ENCODE data around the gene EIF5A. TPM values are rescaled to one million over a fixed set of nuclear protein-coding genes. Genes with fewer than 3 reads are reported as not detected.

The EIF5A gene
- total and polyA plus RNA-seq, 2 donors (not counting 3 experiments of a cell fraction or from before 2014, with no cell fraction given) = 650 to 859 TPM

- no peak for FAIRE-seq
- TF ChIP-seq POLR2A (IDR thresholded peaks at IDR 0.05; ENCODE audit: low read depth, low read length) (no peak), JUN (IDR thresholded peaks at IDR 0.05; ENCODE audit: borderline replicate concordance, insufficient read depth, insufficient read length, low read depth) (no peak), CTCF (IDR thresholded peaks at IDR 0.05; ENCODE audit: extremely low read depth in 1 of 2, insufficient read depth in 1 of 2, low read depth in 1 of 2, low read length in 2 of 2) (no peak), MYC (IDR thresholded peaks at IDR 0.05; ENCODE audit: low read depth, low read length) (no peak), POLR2AphosphoS5 (IDR thresholded peaks at IDR 0.05; ENCODE audit: insufficient read depth, low read depth, low read length) (no peak), MAX (IDR thresholded peaks at IDR 0.05; ENCODE audit: insufficient read depth, insufficient read length) (no peak), FOS (IDR thresholded peaks at IDR 0.05; ENCODE audit: borderline replicate concordance, insufficient read depth, low read length) (no peak), GATA2 (IDR thresholded peaks at IDR 0.05; ENCODE audit: insufficient read depth, insufficient read length, low read depth, low read length) (no peak), EZH2 (IDR thresholded peaks at IDR 0.05; ENCODE audit: borderline replicate concordance, low read depth, low read length, severe bottlenecking) (no peak)
- BruUV-seq (replicated peaks) = no TSS peak
- Histone ChIP-seq H3K27me3 (ENCODE audit: control insufficient read depth in 2 of 2, insufficient read depth in 2 of 2, low read length in 2 of 2) (peaks cover 20 to 37% of the 10 kb centered on the region in 2 experiments), H3K9me3 (replicated peaks; ENCODE audit: control insufficient read depth, insufficient read depth, low read length) (no peaks in the 10 kb centered on the region), H3K4me3 (replicated peaks in 1 of 3; ENCODE audit: insufficient read depth in 1 of 3, low read depth in 1 of 3, low read length in 3 of 3) (no peak overlapping the region), H3K36me3 (ENCODE audit: control insufficient read depth in 2 of 2, extremely low read depth in 1 of 2, insufficient read depth in 2 of 2, low read length in 2 of 2) (no peaks in the 10 kb centered on the region), H4K20me1 (replicated peaks; ENCODE audit: control insufficient read depth, extremely low read depth, insufficient read depth, low read length) (no peaks in the 10 kb centered on the region), H3K4me2 (ENCODE audit: insufficient read depth, low read length) (no peak overlapping the region), H3K79me2 (ENCODE audit: control insufficient read depth, insufficient read depth, low read length) (no peaks in the 10 kb centered on the region), H3K9me1 (replicated peaks; ENCODE audit: control insufficient read depth, extremely low read depth, insufficient read depth, low read length) (no peaks in the 10 kb centered on the region), H3K4me1 (ENCODE audit: control insufficient read depth, extremely low read depth, insufficient read depth, low read length) (peaks cover 8% of the 10 kb centered on the region), H3K9ac (replicated peaks; ENCODE audit: extremely low read depth, insufficient read depth, low read length) (no peak overlapping the region), H3K27ac (ENCODE audit: insufficient read depth, low read depth, low read length) (no peak overlapping the region), H2AFZ (ENCODE audit: low read depth, low read length) (no peak overlapping the region)
- no peak for DNase-seq (ENCODE audit: low read depth, low spot score)
- dilution Hi-C loops (cut with MboI; ENCODE audit: extremely low pct_ligation_motif_present, low sequenced_read_pairs) (no loop called here), intact Hi-C loops (cut with micrococcal nuclease) (no loop called here)
- ChIA-PET CTCF (interaction anchor here (1.2 to 1.6 kb wide), 3 partner anchors 11 to 246 kb away, joined by 4 to 9 read pairs (median 5); partner anchors contain the start of gene SLC2A4), POLR2A (no interaction called here)
These were observed 15.2 kb upstream of the EIF5A start for GRCh38 chr17:7292194-7292593.

Measured in endothelial cell of umbilical vein (primary cell).